GM12892 (cell line): Measurements from ENCODE around the gene GRAMD4.

Source experiments
- POLR2A ChIP-seq: IDR thresholded peaks from 2 replicates; pipeline ENCODE4 v1.6.1; 2011; ENCODE audit warnings: low read depth, low read length, control low read depth
- POLR2AphosphoS5 ChIP-seq: IDR thresholded peaks from 2 replicates; pipeline ENCODE4 v1.6.1; 2011; ENCODE audit warnings: low read depth, low read length, control low read depth

- TF ChIP-seq POLR2AphosphoS5 = no peak
- no peak for TF ChIP-seq POLR2A
These were observed 88.7 kb downstream of the GRAMD4 start for GRCh38 chr22:46708766-46709330.
